Measurements from ENCODE around the gene LORICRIN. TPM values are rescaled to one million over a fixed set of nuclear protein-coding genes. Genes with fewer than 3 reads are reported as not detected.

LORICRIN gene
- total and polyA plus RNA-seq, 2 experiments from 2014 or later: not detected

- Histone ChIP-seq H3K9me3 (ENCODE audit: low read depth) (no peaks in the 10 kb centered on the region), H3K4me2 (no peak overlapping the region), H3K27ac (no peak overlapping the region), H3K79me2 (no peaks in the 10 kb centered on the region), H2AFZ (no peak overlapping the region), H4K20me1 (ENCODE audit: insufficient read depth, poor library complexity, severe bottlenecking) (no peaks in the 10 kb centered on the region), H3K9me2 (replicated peaks; ENCODE audit: insufficient read depth) (no peaks in the 10 kb centered on the region), H3K4me1 (ENCODE audit: insufficient read depth) (no peaks in the 10 kb centered on the region), H3K27me3 (no peaks in the 10 kb centered on the region), H3K36me3 (replicated peaks; ENCODE audit: insufficient read depth, low read depth) (no peaks in the 10 kb centered on the region), H3K4me3 (no peak overlapping the region)
- no peak for TF ChIP-seq CTCF (IDR thresholded peaks at IDR 0.05; ENCODE audit: poor library complexity)
- TF ChIP-seq EZH2 (IDR thresholded peaks at IDR 0.05; ENCODE audit: borderline replicate concordance): no peak
- TF ChIP-seq EZH2phosphoT487 (IDR thresholded peaks at IDR 0.05; ENCODE audit: low read depth, severe bottlenecking, unreplicated experiment): no peak
- DNase-seq (ENCODE audit: low spot score): no peak
- WGBS (ENCODE audit: low lambda C conversion rate, missing lambda C conversion rate): 96% methylated on average over 34 of the region's 80 CpGs
These were observed 2.0 kb downstream of the LORICRIN start for GRCh38 chr1:153261281-153262069.

DNA sequence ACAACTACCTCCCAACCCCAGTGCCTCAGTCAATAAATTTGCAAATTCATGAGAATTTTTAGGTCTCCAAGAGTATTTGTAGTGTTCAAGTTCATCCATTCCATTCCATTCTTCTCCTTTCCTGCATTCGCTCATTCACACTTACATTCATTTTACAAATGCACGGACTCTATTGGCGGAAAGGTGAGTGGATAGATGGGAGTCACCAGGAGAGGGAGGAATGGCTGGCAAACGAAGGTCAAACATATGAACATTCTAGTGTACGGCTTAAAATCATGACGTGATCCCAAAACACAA, 2.5 kb downstream of the LORICRIN start:
- TF ChIP-seq CTCF (IDR thresholded peaks at IDR 0.05; ENCODE audit: poor library complexity): no peak
- TF ChIP-seq EZH2 (IDR thresholded peaks at IDR 0.05; ENCODE audit: borderline replicate concordance): no peak
- H3K4me3 ChIP-seq: no peak overlapping the region
- H4K20me1 ChIP-seq (ENCODE audit: insufficient read depth, poor library complexity, severe bottlenecking): no peaks in the 10 kb centered on the region
- no peaks in the 10 kb centered on the region for H3K9me2 ChIP-seq (replicated peaks; ENCODE audit: insufficient read depth)
- 84% methylated on average over 6 of the region's 6 CpGs for WGBS (ENCODE audit: low lambda C conversion rate, missing lambda C conversion rate)
- no peaks in the 10 kb centered on the region for H3K79me2 ChIP-seq
- no peak overlapping the region for H2AFZ ChIP-seq
- no peak overlapping the region for H3K27ac ChIP-seq
- no peak for DNase-seq (ENCODE audit: low spot score)
- H3K4me1 ChIP-seq (ENCODE audit: insufficient read depth): no peaks in the 10 kb centered on the region
- H3K36me3 ChIP-seq (replicated peaks; ENCODE audit: insufficient read depth, low read depth): no peaks in the 10 kb centered on the region
- no peaks in the 10 kb centered on the region for H3K9me3 ChIP-seq (ENCODE audit: low read depth)
- H3K4me2 ChIP-seq: no peak overlapping the region
- no peaks in the 10 kb centered on the region for H3K27me3 ChIP-seq

DNA sequence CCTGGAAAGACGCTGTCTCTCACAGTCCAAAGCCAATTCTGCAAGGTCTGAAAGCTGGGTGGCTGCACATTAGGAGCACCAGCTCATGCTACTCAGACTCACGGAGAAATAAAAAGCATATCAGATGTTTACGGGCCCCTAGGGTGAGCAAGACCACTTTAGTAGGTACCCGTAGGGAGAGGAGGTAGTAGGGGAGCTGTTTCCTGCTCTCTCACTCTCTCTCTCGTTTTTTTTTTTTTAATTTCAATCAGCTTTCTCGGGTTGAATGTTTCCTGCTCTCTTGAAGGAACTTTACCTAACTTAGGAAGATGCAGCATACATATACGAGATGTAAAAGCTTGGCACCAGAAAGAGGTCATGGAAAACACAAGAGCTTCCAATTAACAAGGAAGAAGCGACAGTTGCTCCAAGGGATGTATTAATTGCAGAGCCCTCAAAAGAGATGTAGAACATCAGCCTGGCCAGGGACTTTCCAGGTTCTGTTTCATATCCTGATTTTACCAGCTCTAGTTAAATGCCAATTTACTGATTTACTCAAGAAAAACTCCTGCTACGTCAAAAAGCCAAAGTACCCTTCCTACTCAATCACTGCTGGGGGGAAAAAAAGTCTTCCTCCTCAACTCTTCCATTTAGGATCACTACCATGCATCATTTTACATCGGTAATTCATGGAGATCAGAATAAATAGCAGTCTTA, 3.1 kb downstream of the LORICRIN start:
- Histone ChIP-seq H3K4me2 (no peak overlapping the region), H3K27me3 (no peaks in the 10 kb centered on the region), H3K27ac (no peak overlapping the region), H3K9me2 (replicated peaks; ENCODE audit: insufficient read depth) (no peaks in the 10 kb centered on the region), H3K36me3 (replicated peaks; ENCODE audit: insufficient read depth, low read depth) (no peaks in the 10 kb centered on the region), H4K20me1 (ENCODE audit: insufficient read depth, poor library complexity, severe bottlenecking) (no peaks in the 10 kb centered on the region), H3K4me1 (ENCODE audit: insufficient read depth) (no peaks in the 10 kb centered on the region), H3K4me3 (no peak overlapping the region), H2AFZ (no peak overlapping the region), H3K79me2 (no peaks in the 10 kb centered on the region), H3K9me3 (ENCODE audit: low read depth) (no peaks in the 10 kb centered on the region)
- TF ChIP-seq CTCF (IDR thresholded peaks at IDR 0.05; ENCODE audit: poor library complexity): no peak
- no peak for TF ChIP-seq EZH2phosphoT487 (IDR thresholded peaks at IDR 0.05; ENCODE audit: low read depth, severe bottlenecking, unreplicated experiment)
- no peak for TF ChIP-seq EZH2 (IDR thresholded peaks at IDR 0.05; ENCODE audit: borderline replicate concordance)
- DNase-seq (ENCODE audit: low spot score): no peak
- WGBS (ENCODE audit: low lambda C conversion rate, missing lambda C conversion rate): 54% methylated on average over 10 of the region's 10 CpGs

All from hepatocyte (in vitro differentiated cells).